Measurements from ENCODE around the gene RCSD1.

The RCSD1 gene

GRCh38 chr1:167681451-167682098 lies 51.5 kb downstream of the RCSD1 start:
- in situ Hi-C loops (cut with MboI; ENCODE audit: low sequenced_read_pairs), result loop anchor here (25.0 kb wide), 2 partner anchors 244 to 594 kb away; partner anchors contain the start of genes GPA33 and STYXL2

DNA sequence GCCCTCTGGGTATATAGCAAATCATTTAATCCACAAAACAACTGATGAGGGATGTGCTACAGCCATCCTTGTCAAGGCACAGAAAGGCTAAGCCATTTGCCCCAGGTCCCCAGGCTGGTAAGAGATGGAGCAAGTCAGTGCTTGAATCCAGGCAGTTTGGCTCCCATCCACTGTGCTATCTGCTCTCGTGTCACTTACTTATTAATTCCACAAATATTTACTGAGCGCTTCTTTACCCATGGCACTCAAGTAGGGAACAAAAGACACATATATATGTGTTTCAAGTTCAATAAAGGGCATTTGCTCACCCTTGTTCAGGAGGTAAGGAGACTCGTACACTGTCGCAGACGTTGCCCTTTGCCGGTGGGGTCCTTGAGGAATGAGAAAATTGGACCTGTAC lies 53.2 kb downstream of the RCSD1 start:
- in situ Hi-C loops (cut with MboI; ENCODE audit: low sequenced_read_pairs), result loop anchor here (25.0 kb wide), 2 partner anchors 246 to 596 kb away; partner anchors contain the start of genes GPA33 and STYXL2

- in situ Hi-C loops (cut with MboI; ENCODE audit: low sequenced_read_pairs), result loop anchor here (25.0 kb wide), 2 partner anchors 247 to 597 kb away; partner anchors contain the start of genes GPA33 and STYXL2
Observed at GRCh38 chr1:167683641-167684502, 53.8 kb downstream of the RCSD1 start.

DNA sequence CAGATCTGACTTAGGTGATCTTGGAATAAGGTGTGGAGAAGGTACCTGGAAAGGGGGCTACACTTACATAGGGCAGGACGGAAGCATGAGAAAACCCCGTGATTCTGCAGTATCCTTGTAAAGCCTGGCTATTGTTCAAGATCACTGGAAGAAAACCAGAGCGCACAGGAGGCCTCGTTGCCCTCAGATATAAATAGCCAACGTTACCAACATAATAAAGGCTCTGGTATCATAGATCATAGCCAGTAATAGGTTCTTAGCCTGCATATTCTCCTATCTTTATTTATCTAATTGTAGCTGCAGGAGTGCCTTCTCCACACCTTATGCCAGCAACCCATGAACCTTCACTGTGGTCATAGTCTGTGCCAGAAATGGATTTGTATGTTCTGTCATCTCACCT lies 55.8 kb downstream of the RCSD1 start:
- in situ Hi-C loops (cut with MboI; ENCODE audit: low sequenced_read_pairs), result loop anchor here (25.0 kb wide), 2 partner anchors 249 to 599 kb away; partner anchors contain the start of genes GPA33 and STYXL2

- in situ Hi-C loops (cut with MboI; ENCODE audit: low sequenced_read_pairs), result loop anchor here (25.0 kb wide), 2 partner anchors 251 to 601 kb away; partner anchors contain the start of genes GPA33 and STYXL2
Observed at GRCh38 chr1:167687919-167688519, 58.0 kb downstream of the RCSD1 start.

DNA sequence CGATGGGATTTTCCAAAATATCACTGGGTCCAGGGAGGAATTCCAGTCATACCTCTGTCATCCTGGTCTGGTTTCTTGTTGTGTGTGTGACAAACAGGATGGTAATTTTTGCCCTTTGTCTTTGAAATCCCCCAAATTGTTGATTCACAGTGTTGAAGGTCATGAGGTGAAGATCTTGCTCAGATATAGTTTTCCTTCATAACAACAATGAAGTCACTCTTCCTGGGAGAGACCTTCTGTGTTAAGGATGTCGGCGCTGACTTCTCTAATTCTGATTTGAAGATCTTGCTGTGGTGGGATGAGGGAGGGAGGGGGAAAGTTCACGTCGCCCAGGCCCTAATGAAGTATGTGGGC lies 59.5 kb downstream of the RCSD1 start:
- in situ Hi-C loops (cut with MboI; ENCODE audit: low sequenced_read_pairs), result loop anchor here (25.0 kb wide), 2 partner anchors 252 to 602 kb away; partner anchors contain the start of genes GPA33 and STYXL2

DNA sequence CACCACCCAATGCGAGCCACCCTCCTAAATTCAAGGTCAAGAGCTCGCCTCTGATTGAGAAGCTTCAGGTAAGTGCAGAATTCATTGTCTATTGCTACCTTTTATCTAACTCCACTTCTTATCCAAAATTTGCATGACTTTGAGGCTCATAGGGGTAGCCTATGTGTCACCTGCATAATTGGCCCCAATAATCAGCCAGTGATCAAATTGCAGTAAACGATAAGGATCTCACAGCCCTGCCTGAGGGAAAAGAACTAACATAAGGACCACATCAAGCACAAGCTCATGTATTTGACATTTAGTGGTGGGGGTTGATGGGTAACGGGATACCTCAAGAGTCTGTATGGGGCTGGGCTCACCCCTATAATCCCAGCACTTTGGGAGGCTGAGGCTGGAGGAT lies 60.0 kb downstream of the RCSD1 start:
- in situ Hi-C loops (cut with MboI; ENCODE audit: low sequenced_read_pairs), result loop anchor here (25.0 kb wide), 2 partner anchors 253 to 603 kb away; partner anchors contain the start of genes GPA33 and STYXL2

DNA sequence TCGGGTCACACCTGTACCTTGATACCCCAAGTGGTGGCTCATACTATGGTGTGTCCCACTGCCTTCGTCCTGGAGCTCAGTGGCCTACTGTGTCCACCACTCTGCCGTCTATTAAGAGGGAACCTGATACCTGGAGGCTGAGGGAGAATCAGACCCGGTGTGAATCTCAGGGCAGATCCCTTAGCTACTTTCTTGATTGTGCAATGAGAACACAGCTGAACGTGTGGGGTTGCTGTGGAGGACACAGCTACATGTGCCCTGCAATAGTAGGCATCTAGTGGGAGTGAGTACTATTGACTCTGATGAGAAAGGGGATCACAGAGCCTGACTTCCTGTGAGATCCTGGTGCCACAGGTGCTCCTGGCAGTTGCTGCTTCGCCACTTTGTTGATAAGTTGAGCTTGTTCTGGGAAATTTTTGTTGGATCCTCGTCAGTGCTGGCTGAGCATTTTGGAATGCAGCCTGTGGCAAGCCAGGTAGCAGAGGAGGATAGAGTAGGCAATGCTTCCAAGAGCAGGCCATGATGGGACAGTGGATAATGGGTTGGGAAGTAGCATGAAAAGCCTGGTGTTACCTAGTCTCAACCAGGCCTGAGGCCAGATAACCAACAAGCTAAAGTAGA lies 63.5 kb downstream of the RCSD1 start:
- in situ Hi-C loops (cut with MboI; ENCODE audit: low sequenced_read_pairs), result loop anchor here (25.0 kb wide), 2 partner anchors 256 to 606 kb away; partner anchors contain the start of genes GPA33 and STYXL2

- in situ Hi-C loops (cut with MboI; ENCODE audit: low sequenced_read_pairs), result loop anchor here (25.0 kb wide), 2 partner anchors 257 to 607 kb away; partner anchors contain the start of genes GPA33 and STYXL2
Observed at GRCh38 chr1:167694691-167695090, 64.7 kb downstream of the RCSD1 start.

GRCh38 chr1:167695147-167695546 lies 65.1 kb downstream of the RCSD1 start:
- in situ Hi-C loops (cut with MboI; ENCODE audit: low sequenced_read_pairs), result loop anchor here (25.0 kb wide), 2 partner anchors 258 to 608 kb away; partner anchors contain the start of genes GPA33 and STYXL2

GRCh38 chr1:167695756-167696561 lies 65.9 kb downstream of the RCSD1 start:
- in situ Hi-C loops (cut with MboI; ENCODE audit: low sequenced_read_pairs), result loop anchor here (25.0 kb wide), 2 partner anchors 259 to 609 kb away; partner anchors contain the start of genes GPA33 and STYXL2

DNA sequence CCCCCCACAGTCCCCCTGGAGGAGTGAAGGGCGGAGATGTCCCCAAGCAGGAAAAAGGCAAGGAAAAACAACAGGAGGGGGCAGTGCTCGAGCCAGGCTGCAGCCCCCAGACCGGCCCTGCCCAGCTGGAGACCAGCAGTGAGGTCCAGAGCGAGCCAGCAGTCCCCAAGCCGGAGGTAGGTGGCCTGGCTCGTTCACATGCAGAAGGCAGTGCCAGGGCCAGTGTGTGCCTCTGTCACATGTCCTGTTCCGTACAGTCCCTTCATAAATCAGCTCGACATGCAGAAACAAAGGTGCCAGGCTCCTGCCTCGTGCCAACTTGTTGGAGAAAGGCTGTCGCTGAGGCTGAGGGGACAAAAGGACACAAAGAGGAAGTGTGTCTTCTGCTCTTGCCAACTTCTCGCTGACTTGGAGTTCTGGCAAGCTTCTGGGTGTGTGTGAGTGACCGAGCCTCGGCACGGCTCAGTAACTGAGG lies 67.7 kb downstream of the RCSD1 start:
- in situ Hi-C loops (cut with MboI; ENCODE audit: low sequenced_read_pairs), result loop anchor here (25.0 kb wide), 2 partner anchors 260 to 610 kb away; partner anchors contain the start of genes GPA33 and STYXL2

- in situ Hi-C loops (cut with MboI; ENCODE audit: low sequenced_read_pairs), result loop anchor here (25.0 kb wide), 2 partner anchors 261 to 611 kb away; partner anchors contain the start of genes GPA33 and STYXL2
Observed at GRCh38 chr1:167698313-167698712, 68.3 kb downstream of the RCSD1 start.

DNA sequence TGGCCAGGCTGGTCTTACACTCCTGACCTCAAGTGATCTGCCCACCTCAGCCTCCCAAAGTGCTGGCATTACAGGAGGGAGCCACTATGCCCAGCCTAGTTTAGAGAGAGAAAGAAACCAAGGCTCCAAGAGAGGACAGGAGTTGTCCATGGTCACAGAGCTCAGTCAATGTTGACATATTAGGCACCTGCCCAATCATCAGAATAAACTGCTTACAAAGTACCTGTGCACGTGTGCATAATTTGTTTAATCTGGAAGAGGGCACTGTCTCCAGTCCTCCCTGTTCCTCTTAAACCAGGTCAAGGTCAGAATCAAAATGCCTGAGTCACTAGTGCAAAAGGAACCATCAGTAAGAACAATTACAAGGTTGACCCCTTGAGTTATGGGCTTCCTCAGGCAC lies 71.5 kb downstream of the RCSD1 start:
- in situ Hi-C loops (cut with MboI; ENCODE audit: low sequenced_read_pairs), result no loop called here

DNA sequence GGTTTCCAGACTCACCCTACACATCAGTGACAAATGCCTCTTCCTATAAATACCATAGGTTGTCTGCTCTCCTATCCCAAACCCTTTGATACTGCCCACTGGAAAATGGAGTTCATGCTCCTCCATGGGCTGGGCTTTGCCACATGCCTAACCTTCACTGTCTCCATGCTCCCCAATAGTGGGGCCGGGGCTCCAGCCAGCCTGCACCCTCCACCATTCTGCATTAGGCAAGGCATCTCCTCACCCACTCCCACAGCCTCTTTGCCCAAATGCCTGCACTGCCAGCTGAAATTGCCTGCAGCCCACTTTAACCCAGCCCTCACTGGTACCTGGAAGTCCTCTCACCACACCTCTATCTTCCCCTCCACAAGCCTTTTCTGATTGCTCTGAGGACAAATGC lies 73.5 kb downstream of the RCSD1 start:
- in situ Hi-C loops (cut with MboI; ENCODE audit: low sequenced_read_pairs), result no loop called here

- in situ Hi-C loops (cut with MboI; ENCODE audit: low sequenced_read_pairs), result no loop called here
Observed at GRCh38 chr1:167704715-167705114, 74.7 kb downstream of the RCSD1 start.

- in situ Hi-C loops (cut with MboI; ENCODE audit: low sequenced_read_pairs), result no loop called here
Observed at GRCh38 chr1:167705250-167705649, 75.2 kb downstream of the RCSD1 start.

DNA sequence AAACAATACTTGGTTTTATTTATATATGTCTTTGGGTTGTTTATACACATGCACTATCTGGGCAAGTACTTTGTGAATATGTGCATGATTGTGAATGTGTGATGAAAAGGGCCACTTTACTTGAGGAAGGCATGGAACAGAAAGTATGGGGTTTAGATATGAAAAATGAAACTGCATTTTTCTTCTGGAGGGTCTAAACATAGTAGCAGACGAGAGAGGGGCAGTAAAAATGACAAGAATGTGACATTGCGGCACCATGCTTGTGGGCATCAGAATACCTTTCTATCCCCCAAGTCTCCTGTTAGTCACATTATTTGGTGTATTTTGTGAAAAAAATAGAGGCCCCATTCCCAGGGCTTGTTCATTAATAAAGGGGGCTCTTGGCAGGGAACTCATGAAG lies 76.3 kb downstream of the RCSD1 start:
- in situ Hi-C loops (cut with MboI; ENCODE audit: low sequenced_read_pairs), result no loop called here
